MM.1S (cell line): ENCODE results near the gene MTFR2.
"Not testable (repeated sequence)": the region's sequence is repeated elsewhere in the genome, so short reads cannot be mapped to it uniquely, and the experiment has no call there.

Source experiments
- DNase-seq: peaks from one replicate; pipeline ENCODE4 v3.0.0-alpha.2; 2015
- H2AFZ ChIP-seq: fragments of 300-600 bp; sonication (generic); 2 replicates; pipeline ENCODE4 v1.6.0; 2016; ENCODE audit warnings: antibody characterized with exemption, low read length
- H3F3A ChIP-seq: fragments of 300-600 bp; sonication (generic); 2 replicates; pipeline ENCODE4 v1.6.1; 2016; ENCODE audit warnings: mild to moderate bottlenecking, antibody characterized with exemption, low read length, moderate library complexity, mixed read lengths; ENCODE audit not compliant: insufficient read depth
- H3K27ac ChIP-seq: fragments of 300-600 bp; sonication (generic); 2 replicates; pipeline ENCODE4 v1.5.1; 2016; ENCODE audit warnings: mild to moderate bottlenecking, low read length
- H3K27me3 ChIP-seq: fragments of 300-600 bp; sonication (generic); replicated peaks from 2 replicates; pipeline ENCODE4 v1.6.0; 2016; ENCODE audit warnings: low read length; ENCODE audit not compliant: insufficient read depth
- H3K36me3 ChIP-seq: fragments of 300-600 bp; sonication (generic); replicated peaks from 2 replicates; pipeline ENCODE4 v1.6.1; 2016; ENCODE audit warnings: mild to moderate bottlenecking, low read length, mixed read lengths; ENCODE audit not compliant: insufficient read depth
- H3K4me1 ChIP-seq: fragments of 300-600 bp; sonication (generic); 2 replicates; pipeline ENCODE4 v1.6.1; 2016; ENCODE audit warnings: low read length, mixed read lengths
- H3K4me2 ChIP-seq: fragments of 300-600 bp; sonication (generic); 2 replicates; pipeline ENCODE4 v1.6.0; 2016; ENCODE audit warnings: low read depth, low read length
- H3K4me3 ChIP-seq: fragments of 300-600 bp; sonication (generic); 2 replicates; pipeline ENCODE4 v1.5.1; 2016; ENCODE audit warnings: low read length, mixed read lengths
- H3K79me2 ChIP-seq: fragments of 300-600 bp; sonication (generic); 2 replicates; pipeline ENCODE4 v1.6.1; 2016; ENCODE audit warnings: mixed run types, low read length, mixed read lengths
- H3K9ac ChIP-seq: fragments of 300-600 bp; sonication (generic); 2 replicates; pipeline ENCODE4 v1.6.1; 2016; ENCODE audit warnings: low read length, mixed read lengths
- H3K9me2 ChIP-seq: fragments of 300-600 bp; sonication (generic); replicated peaks from 2 replicates; pipeline ENCODE4 v1.6.1; 2016; ENCODE audit warnings: mild to moderate bottlenecking, low read length, mixed read lengths; ENCODE audit not compliant: insufficient read depth
- H3K9me3 ChIP-seq: fragments of 300-600 bp; sonication (generic); replicated peaks from 2 replicates; pipeline ENCODE4 v1.6.1; 2016; ENCODE audit warnings: mild to moderate bottlenecking, low read length, mixed read lengths; ENCODE audit not compliant: insufficient read depth
- H4K20me1 ChIP-seq: fragments of 300-600 bp; sonication (generic); 2 replicates; pipeline ENCODE4 v1.6.1; 2016; ENCODE audit warnings: mild to moderate bottlenecking, low read length, moderate library complexity, mixed read lengths; ENCODE audit not compliant: insufficient read depth
- CTCF ChIP-seq: fragments of 300-600 bp; sonication (generic); IDR thresholded peaks from 2 replicates; pipeline ENCODE4 v1.5.1; 2016; ENCODE audit warnings: antibody characterized with exemption, low read length, mixed read lengths
- EZH2 ChIP-seq: fragments of 300-600 bp; sonication (generic); optimal IDR thresholded peaks from 2 replicates; pipeline ENCODE3; 2017; ENCODE audit warnings: low read depth, mild to moderate bottlenecking, antibody characterized with exemption, low read length, mixed read lengths
- EZH2phosphoT487 ChIP-seq: fragments of 300-600 bp; sonication (generic); IDR thresholded peaks from 2 replicates; pipeline ENCODE4 v1.6.1; 2018; ENCODE audit warnings: antibody characterized with exemption, low read length

MTFR2 gene

GRCh38 chr6:136226674-136227377 is 23.3 kb downstream of the MTFR2 start:
- Histone ChIP-seq H3K4me3 (peak overlapping the region; percentile 39), H3K27me3 (no peaks in the 10 kb centered on the region), H3K4me2 (peak overlapping the region; percentile 52; the same call in 1 of the 2 replicates), H3F3A (no peaks in the 10 kb centered on the region), H3K4me1 (peaks cover 5% of the 10 kb centered on the region; the same call in 1 of the 2 replicates), H3K9me2 (no peaks in the 10 kb centered on the region), H3K36me3 (no peaks in the 10 kb centered on the region), H3K79me2 (no peaks in the 10 kb centered on the region), H3K9ac (no peak overlapping the region), H3K9me3 (no peaks in the 10 kb centered on the region), H2AFZ (peak overlapping the region; percentile 47), H3K27ac (no peak overlapping the region), H4K20me1 (no peaks in the 10 kb centered on the region)
- no peak for TF ChIP-seq CTCF
- DNase-seq = no peak

- Histone ChIP-seq H3K4me2 (peak overlapping the region; percentile 52; the same call in 1 of the 2 replicates), H3K36me3 (no peaks in the 10 kb centered on the region), H3K79me2 (no peaks in the 10 kb centered on the region), H2AFZ (peak overlapping the region; percentile 47), H3K9me2 (no peaks in the 10 kb centered on the region), H3K9ac (no peak overlapping the region), H3K4me3 (peak overlapping the region; percentile 39), H3K27me3 (no peaks in the 10 kb centered on the region), H4K20me1 (no peaks in the 10 kb centered on the region), H3K9me3 (no peaks in the 10 kb centered on the region), H3K4me1 (peaks cover 5% of the 10 kb centered on the region; the same call in 1 of the 2 replicates), H3K27ac (no peak overlapping the region), H3F3A (no peaks in the 10 kb centered on the region)
- peak; percentile 99 for TF ChIP-seq CTCF
- no peak for TF ChIP-seq EZH2phosphoT487
- no peak for TF ChIP-seq EZH2
- DNase-seq = peak; percentile 39
Measured at GRCh38 chr6:136226027-136226673, 24.0 kb downstream of the MTFR2 start.

GRCh38 chr6:136225496-136225895 is 24.6 kb downstream of the MTFR2 start:
- H3K27ac ChIP-seq = no peak overlapping the region
- DNase-seq = no peak
- no peak overlapping the region for H2AFZ ChIP-seq

GRCh38 chr6:136224974-136225373 is 25.1 kb downstream of the MTFR2 start:
- not testable (repeated sequence) for H3K4me1 ChIP-seq, H2AFZ ChIP-seq, H3K9ac ChIP-seq, DNase-seq, H3K27ac ChIP-seq, H4K20me1 ChIP-seq, H3K4me2 ChIP-seq, H3K4me3 ChIP-seq, H3K36me3 ChIP-seq, H3K27me3 ChIP-seq, H3K9me2 ChIP-seq, H3F3A ChIP-seq, H3K9me3 ChIP-seq, H3K79me2 ChIP-seq

More at GRCh38 chr6:136225496-136225895, 24.6 kb downstream of the MTFR2 start:
- H3K27me3 ChIP-seq = no peaks in the 10 kb centered on the region
- H3K9me2 ChIP-seq = no peaks in the 10 kb centered on the region
- H3K4me3 ChIP-seq = no peak overlapping the region
- H4K20me1 ChIP-seq = no peaks in the 10 kb centered on the region
- no peaks in the 10 kb centered on the region for H3F3A ChIP-seq
- TF ChIP-seq EZH2 (no peak), CTCF (no peak)
- no peaks in the 10 kb centered on the region for H3K36me3 ChIP-seq
- peaks cover 5% of the 10 kb centered on the region; the same call in 1 of the 2 replicates for H3K4me1 ChIP-seq
- H3K9me3 ChIP-seq = no peaks in the 10 kb centered on the region
- no peak overlapping the region for H3K9ac ChIP-seq
- no peaks in the 10 kb centered on the region for H3K79me2 ChIP-seq
- H3K4me2 ChIP-seq = no peak overlapping the region
